ENCODE measurements around the gene TSSK6. TPM values are rescaled to one million over a fixed set of nuclear protein-coding genes. Genes with fewer than 3 reads are reported as not detected.

Gene TSSK6
- polyA plus RNA-seq, 1 donor (not counting 4 experiments of a cell fraction or from before 2014, with no cell fraction given): 0.47 TPM

DNA sequence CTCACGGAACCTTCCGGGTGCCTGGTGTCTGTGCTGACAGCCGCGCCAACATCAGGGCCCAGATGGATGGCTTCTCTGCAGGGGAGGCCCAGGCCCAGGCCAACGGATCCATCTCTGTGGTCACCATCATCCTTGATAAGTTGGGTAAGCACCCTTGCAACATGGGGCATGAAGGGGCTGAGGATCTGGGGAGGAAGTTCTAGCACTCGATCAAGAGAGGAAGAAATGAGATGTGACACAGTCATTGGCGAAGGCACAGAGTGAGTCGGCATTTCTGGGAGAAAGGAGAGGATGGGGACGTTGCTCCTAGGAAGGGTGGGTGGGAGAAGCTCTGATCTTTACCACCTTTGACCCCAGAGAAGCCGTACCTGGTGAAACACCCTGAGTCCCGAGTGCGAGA, 27.2 kb upstream of the TSSK6 start:
- DNase-seq (ENCODE audit: low read depth, low spot score) (no peak), FAIRE-seq (no peak)
- no peak overlapping the region for H3K27ac ChIP-seq (ENCODE audit: control insufficient read depth, insufficient read depth, low read length)
- H3K9me1 ChIP-seq (ENCODE audit: control insufficient read depth, extremely low read depth, insufficient read depth, low read length): no peaks in the 10 kb centered on the region
- dilution Hi-C loops (cut with MboI; ENCODE audit: extremely low pct_ligation_motif_present, low sequenced_read_pairs): no loop called here
- no peak overlapping the region for H3K4me2 ChIP-seq (ENCODE audit: control insufficient read depth, extremely low read depth, insufficient read depth, low read depth, low read length)
- H4K20me1 ChIP-seq (ENCODE audit: control insufficient read depth, extremely low read depth, insufficient read depth, low read length): no peaks in the 10 kb centered on the region
- no peak overlapping the region for H2AFZ ChIP-seq (ENCODE audit: control insufficient read depth, low read length)
- no peaks in the 10 kb centered on the region for H3K9me3 ChIP-seq (ENCODE audit: control insufficient read depth, low read depth, low read length)
- no peaks in the 10 kb centered on the region for H3K36me3 ChIP-seq (ENCODE audit: control insufficient read depth in 2 of 2, extremely low read depth in 1 of 2, insufficient read depth in 2 of 2, low read length in 2 of 2)
- TF ChIP-seq EZH2 (IDR thresholded peaks at IDR 0.05; ENCODE audit: low read length): no peak
- TF ChIP-seq, protein P1, sequence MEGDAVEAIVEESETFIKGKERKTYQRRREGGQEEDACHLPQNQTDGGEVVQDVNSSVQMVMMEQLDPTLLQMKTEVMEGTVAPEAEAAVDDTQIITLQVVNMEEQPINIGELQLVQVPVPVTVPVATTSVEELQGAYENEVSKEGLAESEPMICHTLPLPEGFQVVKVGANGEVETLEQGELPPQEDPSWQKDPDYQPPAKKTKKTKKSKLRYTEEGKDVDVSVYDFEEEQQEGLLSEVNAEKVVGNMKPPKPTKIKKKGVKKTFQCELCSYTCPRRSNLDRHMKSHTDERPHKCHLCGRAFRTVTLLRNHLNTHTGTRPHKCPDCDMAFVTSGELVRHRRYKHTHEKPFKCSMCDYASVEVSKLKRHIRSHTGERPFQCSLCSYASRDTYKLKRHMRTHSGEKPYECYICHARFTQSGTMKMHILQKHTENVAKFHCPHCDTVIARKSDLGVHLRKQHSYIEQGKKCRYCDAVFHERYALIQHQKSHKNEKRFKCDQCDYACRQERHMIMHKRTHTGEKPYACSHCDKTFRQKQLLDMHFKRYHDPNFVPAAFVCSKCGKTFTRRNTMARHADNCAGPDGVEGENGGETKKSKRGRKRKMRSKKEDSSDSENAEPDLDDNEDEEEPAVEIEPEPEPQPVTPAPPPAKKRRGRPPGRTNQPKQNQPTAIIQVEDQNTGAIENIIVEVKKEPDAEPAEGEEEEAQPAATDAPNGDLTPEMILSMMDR (optimal IDR thresholded peaks at IDR 0.05 in 1 of 3, IDR thresholded peaks at IDR 0.05 in 1 of 3, conservative IDR thresholded peaks at IDR 0.05 in 1 of 3; ENCODE audit: extremely low read depth in 1 of 3, insufficient read depth in 2 of 3, low read length in 3 of 3): no peak
- no peak overlapping the region for H3K9ac ChIP-seq (ENCODE audit: control insufficient read depth, extremely low read depth, insufficient read depth, low read length)
- peaks cover 44% of the 10 kb centered on the region for H3K27me3 ChIP-seq (ENCODE audit: control insufficient read depth, extremely low read depth, insufficient read depth, low read length)
- peaks cover 8% of the 10 kb centered on the region for H3K4me1 ChIP-seq (ENCODE audit: control insufficient read depth, extremely low read depth, insufficient read depth, low read length)
- no peaks in the 10 kb centered on the region for H3K79me2 ChIP-seq (ENCODE audit: control insufficient read depth, insufficient read depth, low read length)
- H3K4me3 ChIP-seq (ENCODE audit: control insufficient read depth in 2 of 3, extremely low read depth in 1 of 3, insufficient read depth in 2 of 3, low read depth in 1 of 3, low read length in 3 of 3): no peak overlapping the region

DNA sequence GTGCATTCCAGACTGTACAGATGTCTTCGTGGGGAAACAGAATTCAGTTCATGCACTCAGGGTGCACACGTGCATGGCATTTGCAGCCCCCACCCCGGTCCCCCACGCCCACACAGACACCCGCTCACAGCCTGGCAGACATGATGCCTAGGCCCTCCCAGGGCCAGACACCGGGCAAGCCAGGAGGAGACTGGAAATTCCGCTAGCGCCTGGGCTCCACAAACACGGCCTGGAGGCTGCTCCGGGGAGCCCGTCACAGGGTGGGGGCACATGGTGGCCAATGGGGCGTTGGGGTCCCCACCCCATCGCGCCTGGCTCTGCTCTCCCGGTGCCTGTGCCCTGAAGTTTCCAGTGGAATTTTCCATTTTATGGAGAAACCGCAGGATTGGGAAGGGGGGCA, 26.3 kb upstream of the TSSK6 start:
- dilution Hi-C loops (cut with MboI; ENCODE audit: extremely low pct_ligation_motif_present, low sequenced_read_pairs): no loop called here
- Histone ChIP-seq H3K9me3 (ENCODE audit: control insufficient read depth, low read depth, low read length) (no peaks in the 10 kb centered on the region), H3K79me2 (ENCODE audit: control insufficient read depth, insufficient read depth, low read length) (no peaks in the 10 kb centered on the region), H3K9me1 (ENCODE audit: control insufficient read depth, extremely low read depth, insufficient read depth, low read length) (no peaks in the 10 kb centered on the region), H3K4me1 (ENCODE audit: control insufficient read depth, extremely low read depth, insufficient read depth, low read length) (peaks cover 8% of the 10 kb centered on the region), H3K4me2 (ENCODE audit: control insufficient read depth, extremely low read depth, insufficient read depth, low read depth, low read length) (no peak overlapping the region), H3K4me3 (ENCODE audit: control insufficient read depth in 2 of 3, extremely low read depth in 1 of 3, insufficient read depth in 2 of 3, low read depth in 1 of 3, low read length in 3 of 3) (no peak overlapping the region), H3K27me3 (ENCODE audit: control insufficient read depth, extremely low read depth, insufficient read depth, low read length) (peaks cover 42% of the 10 kb centered on the region), H3K36me3 (ENCODE audit: control insufficient read depth in 2 of 2, extremely low read depth in 1 of 2, insufficient read depth in 2 of 2, low read length in 2 of 2) (no peaks in the 10 kb centered on the region), H3K9ac (ENCODE audit: control insufficient read depth, extremely low read depth, insufficient read depth, low read length) (no peak overlapping the region), H2AFZ (ENCODE audit: control insufficient read depth, low read length) (no peak overlapping the region), H3K27ac (ENCODE audit: control insufficient read depth, insufficient read depth, low read length) (no peak overlapping the region), H4K20me1 (ENCODE audit: control insufficient read depth, extremely low read depth, insufficient read depth, low read length) (no peaks in the 10 kb centered on the region)
- no peak for FAIRE-seq
- no peak for TF ChIP-seq EZH2 (IDR thresholded peaks at IDR 0.05; ENCODE audit: low read length)
- TF ChIP-seq, protein P1 (optimal IDR thresholded peaks at IDR 0.05 in 1 of 3, IDR thresholded peaks at IDR 0.05 in 1 of 3, conservative IDR thresholded peaks at IDR 0.05 in 1 of 3; ENCODE audit: extremely low read depth in 1 of 3, insufficient read depth in 2 of 3, low read length in 3 of 3): no peak
- DNase-seq (ENCODE audit: low read depth, low spot score): no peak
